Measurements from ENCODE around the gene CXXC4. TPM values are rescaled to one million over a fixed set of nuclear protein-coding genes. Genes with fewer than 3 reads are reported as not detected.

CXXC4 gene
- total RNA-seq, 1 experiment from 2014 or later, result not detected

DNA sequence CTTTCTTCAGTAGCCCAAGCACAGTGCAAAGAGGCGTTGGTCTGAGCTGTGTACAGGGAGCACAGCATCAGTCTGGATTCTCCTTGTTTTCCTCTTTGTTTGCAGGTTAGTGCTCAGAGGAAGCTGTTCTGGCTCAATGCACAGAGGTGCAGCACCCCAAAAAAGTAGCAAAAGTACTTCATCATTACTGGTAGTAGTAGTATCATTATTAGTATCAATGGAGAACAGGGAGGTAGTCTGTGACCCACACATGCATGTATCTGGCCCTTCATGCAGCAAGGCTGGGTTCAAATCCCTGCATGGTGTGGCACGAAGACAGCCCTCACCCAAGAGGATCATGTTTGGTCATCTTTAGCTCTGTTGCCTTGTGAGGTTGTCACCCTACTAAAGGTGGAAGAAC, 68.7 kb downstream of the CXXC4 start:
- BruUV-seq (replicated peaks), result no TSS peak
- Mint-ChIP-seq H3K36me3 (ENCODE audit: insufficient read depth, unreplicated experiment) (no peaks in the 10 kb centered on the region), H3K4me1 (ENCODE audit: insufficient read depth, unreplicated experiment) (no peaks in the 10 kb centered on the region), H3K27ac (ENCODE audit: low read depth, unreplicated experiment) (no peak overlapping the region), H3K9me3 (ENCODE audit: unreplicated experiment) (peaks cover 17% of the 10 kb centered on the region), H3K4me3 (ENCODE audit: unreplicated experiment) (no peak overlapping the region), H3K27me3 (ENCODE audit: insufficient read depth, unreplicated experiment) (no peaks in the 10 kb centered on the region)
- no peak for DNase-seq (ENCODE audit: unreplicated experiment)
- CTCF ChIA-PET, result no interaction called here
- POLR2A ChIA-PET, result interaction anchor here (0.6 kb wide), 1 partner anchor 13 kb away, joined by 4 read pairs; no protein-coding TSS in a partner anchor
- intact Hi-C loops (cut with micrococcal nuclease), result no loop called here
- TF ChIP-seq, protein P1, sequence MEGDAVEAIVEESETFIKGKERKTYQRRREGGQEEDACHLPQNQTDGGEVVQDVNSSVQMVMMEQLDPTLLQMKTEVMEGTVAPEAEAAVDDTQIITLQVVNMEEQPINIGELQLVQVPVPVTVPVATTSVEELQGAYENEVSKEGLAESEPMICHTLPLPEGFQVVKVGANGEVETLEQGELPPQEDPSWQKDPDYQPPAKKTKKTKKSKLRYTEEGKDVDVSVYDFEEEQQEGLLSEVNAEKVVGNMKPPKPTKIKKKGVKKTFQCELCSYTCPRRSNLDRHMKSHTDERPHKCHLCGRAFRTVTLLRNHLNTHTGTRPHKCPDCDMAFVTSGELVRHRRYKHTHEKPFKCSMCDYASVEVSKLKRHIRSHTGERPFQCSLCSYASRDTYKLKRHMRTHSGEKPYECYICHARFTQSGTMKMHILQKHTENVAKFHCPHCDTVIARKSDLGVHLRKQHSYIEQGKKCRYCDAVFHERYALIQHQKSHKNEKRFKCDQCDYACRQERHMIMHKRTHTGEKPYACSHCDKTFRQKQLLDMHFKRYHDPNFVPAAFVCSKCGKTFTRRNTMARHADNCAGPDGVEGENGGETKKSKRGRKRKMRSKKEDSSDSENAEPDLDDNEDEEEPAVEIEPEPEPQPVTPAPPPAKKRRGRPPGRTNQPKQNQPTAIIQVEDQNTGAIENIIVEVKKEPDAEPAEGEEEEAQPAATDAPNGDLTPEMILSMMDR (IDR thresholded peaks at IDR 0.05; ENCODE audit: unreplicated experiment), result no peak

DNA sequence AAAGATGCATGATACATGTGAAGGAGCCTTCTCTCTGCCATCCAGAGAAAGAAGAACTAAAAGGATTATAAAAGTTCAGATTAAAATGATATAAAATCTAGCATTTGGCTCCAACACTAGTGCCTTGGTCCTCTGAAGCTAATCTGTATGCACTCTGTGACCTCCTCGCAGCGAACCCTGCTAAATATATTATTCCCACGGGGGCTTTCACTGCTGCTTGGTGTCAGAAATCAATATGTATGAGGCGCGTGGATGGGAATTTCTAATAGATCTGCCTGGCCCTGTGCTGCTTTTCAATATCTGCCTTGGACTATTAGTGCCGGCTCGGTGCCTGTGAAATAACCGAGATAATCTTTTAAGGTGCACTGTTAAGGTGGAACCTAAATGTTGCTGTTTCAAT, 69.7 kb downstream of the CXXC4 start:
- BruUV-seq (replicated peaks), result no TSS peak
- H3K4me1 Mint-ChIP-seq (ENCODE audit: insufficient read depth, unreplicated experiment), result no peaks in the 10 kb centered on the region
- no peak overlapping the region for H3K27ac Mint-ChIP-seq (ENCODE audit: low read depth, unreplicated experiment)
- H3K9me3 Mint-ChIP-seq (ENCODE audit: unreplicated experiment), result peaks cover 17% of the 10 kb centered on the region
- ChIA-PET POLR2A (no interaction called here), CTCF (no interaction called here)
- DNase-seq (ENCODE audit: unreplicated experiment), result no peak
- TF ChIP-seq, protein P1 (IDR thresholded peaks at IDR 0.05; ENCODE audit: unreplicated experiment), result no peak
- H3K4me3 Mint-ChIP-seq (ENCODE audit: unreplicated experiment), result no peak overlapping the region
- no peaks in the 10 kb centered on the region for H3K27me3 Mint-ChIP-seq (ENCODE audit: insufficient read depth, unreplicated experiment)
- intact Hi-C loops (cut with micrococcal nuclease), result no loop called here
- H3K36me3 Mint-ChIP-seq (ENCODE audit: insufficient read depth, unreplicated experiment), result no peaks in the 10 kb centered on the region

DNA sequence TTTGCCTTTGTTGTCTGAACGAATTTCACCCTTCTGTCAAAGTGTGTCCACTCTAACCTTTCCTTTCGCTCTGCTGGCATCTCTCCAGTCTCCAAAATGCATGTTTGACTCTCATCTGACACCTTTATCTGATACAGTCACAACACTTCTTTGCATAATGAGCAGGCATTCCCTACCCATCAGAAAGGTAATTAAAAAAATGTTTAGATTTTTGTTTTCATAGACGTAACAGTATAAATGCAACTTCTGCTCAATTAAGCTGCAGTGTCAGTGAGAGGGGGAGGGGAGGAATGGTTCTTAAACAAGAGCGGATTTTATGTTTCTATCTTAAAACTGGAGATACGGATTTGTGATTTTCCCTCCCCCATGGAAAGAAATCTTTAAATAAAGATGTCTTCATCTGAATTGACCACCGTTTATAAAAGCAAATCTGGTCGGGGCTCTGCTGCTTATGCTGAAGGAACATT, 70.2 kb downstream of the CXXC4 start:
- intact Hi-C loops (cut with micrococcal nuclease), result no loop called here
- Mint-ChIP-seq H3K4me1 (ENCODE audit: insufficient read depth, unreplicated experiment) (no peaks in the 10 kb centered on the region), H3K27me3 (ENCODE audit: insufficient read depth, unreplicated experiment) (no peaks in the 10 kb centered on the region), H3K36me3 (ENCODE audit: insufficient read depth, unreplicated experiment) (no peaks in the 10 kb centered on the region), H3K4me3 (ENCODE audit: unreplicated experiment) (no peak overlapping the region), H3K27ac (ENCODE audit: low read depth, unreplicated experiment) (no peak overlapping the region), H3K9me3 (ENCODE audit: unreplicated experiment) (peaks cover 17% of the 10 kb centered on the region)
- TF ChIP-seq, protein P1 (IDR thresholded peaks at IDR 0.05; ENCODE audit: unreplicated experiment), result no peak
- ChIA-PET CTCF (no interaction called here), POLR2A (no interaction called here)
- BruUV-seq (replicated peaks), result no TSS peak
- DNase-seq (ENCODE audit: unreplicated experiment), result no peak

DNA sequence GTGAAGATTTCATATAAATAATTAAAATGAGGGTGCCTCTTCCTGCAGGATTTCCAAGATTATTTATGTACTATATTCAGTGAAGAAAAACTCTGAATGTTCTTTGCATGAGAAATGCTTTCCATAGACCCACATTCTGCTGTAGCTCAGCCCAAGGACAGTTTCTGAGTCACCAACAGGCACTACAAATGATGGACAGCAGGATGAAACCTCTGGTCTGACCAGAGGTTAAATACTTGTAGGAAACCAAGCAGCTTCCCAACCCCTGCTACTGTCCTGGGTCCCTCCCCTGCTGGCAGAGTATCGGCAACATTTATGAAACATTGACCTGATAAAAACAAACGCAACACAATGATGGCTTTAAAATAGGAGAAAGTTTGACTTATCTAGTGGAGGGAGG, 73.1 kb downstream of the CXXC4 start:
- Mint-ChIP-seq H3K4me1 (ENCODE audit: insufficient read depth, unreplicated experiment) (no peaks in the 10 kb centered on the region), H3K27ac (ENCODE audit: low read depth, unreplicated experiment) (no peak overlapping the region)

More for the DNA sequence above, 73.1 kb downstream of the CXXC4 start:
- Mint-ChIP-seq H3K36me3 (ENCODE audit: insufficient read depth, unreplicated experiment) (no peaks in the 10 kb centered on the region), H3K27me3 (ENCODE audit: insufficient read depth, unreplicated experiment) (no peaks in the 10 kb centered on the region), H3K9me3 (ENCODE audit: unreplicated experiment) (no peaks in the 10 kb centered on the region), H3K4me3 (ENCODE audit: unreplicated experiment) (no peak overlapping the region)
- ChIA-PET POLR2A (interaction anchor here (0.5 to 1.5 kb wide), 2 partner anchors 8 to 1289 kb away, joined by 3 to 5 read pairs; no protein-coding TSS in a partner anchor), CTCF (no interaction called here)
- intact Hi-C loops (cut with micrococcal nuclease), result no loop called here
- TF ChIP-seq, protein P1 (IDR thresholded peaks at IDR 0.05; ENCODE audit: unreplicated experiment), result no peak
- no peak for DNase-seq (ENCODE audit: unreplicated experiment)
- no TSS peak for BruUV-seq (replicated peaks)
